B cell (primary cell): ENCODE results near the gene SLC44A4. TPM values are rescaled to one million over a fixed set of nuclear protein-coding genes. Genes with fewer than 3 reads are reported as not detected.
A peak's percentile ranks its signal among the peaks of the same experiment; 100 is the strongest.

Source experiments
- ATAC-seq: fragments of 200-7000 bp; cut with Tn5 transposase; one replicate; pipeline ENCODE4 v1.10.0; 2021; ENCODE audit warnings: low read depth, mild to moderate bottlenecking, moderate number of reproducible peaks, moderate library complexity
- CTCF ChIA-PET: fragments of 350-600 bp; sonication (Branson Sonifier 250); formaldehyde crosslinking; loops from one replicate; lab custom pipeline; 2021; ENCODE audit warnings: antibody characterized with exemption, inconsistent platforms; lab: Charles Lee
- POLR2A ChIA-PET: fragments of 350-600 bp; sonication (Branson Sonifier 250); formaldehyde crosslinking; loops from one replicate; lab custom pipeline; 2021; ENCODE audit warnings: antibody characterized with exemption; lab: Charles Lee
- DNase-seq: peaks from one replicate; pipeline ENCODE4 v3.0.0; 2013
- H2AFZ ChIP-seq: 2 replicates; pipeline ENCODE4 v1.6.1; 2012; ENCODE audit warnings: mild to moderate bottlenecking, low read depth, low read length; ENCODE audit not compliant: insufficient read depth, poor library complexity, severe bottlenecking
- H3K27ac ChIP-seq, 2 donors: 1 replicate in 1 of 2; 2 replicates in 1 of 2; pipeline ENCODE4 v1.5.1; 2012 to 2013; ENCODE audit warnings: low read length in 2 of 2, mild to moderate bottlenecking in 2 of 2, moderate library complexity in 1 of 2
- H3K27me3 ChIP-seq, 4 experiments: fragments of 200-600 bp in 1 of 4; sonication (generic) in 1 of 4; replicated peaks in 1 of 4; 1 replicate in 2 of 4; 2 replicates in 2 of 4; pipeline versions ENCODE4 v1.6.1 to v1.7.0; 2013 to 2016; ENCODE audit warnings: low read length in 3 of 4, mild to moderate bottlenecking in 2 of 4, mixed read lengths in 1 of 4, moderate library complexity in 1 of 4; ENCODE audit not compliant: insufficient read depth in 4 of 4, control insufficient read depth in 3 of 4; ENCODE audit errors: control extremely low read depth in 1 of 4
- H3K36me3 ChIP-seq, 2 experiments: replicated peaks in 1 of 2; 1 replicate in 1 of 2; 2 replicates in 1 of 2; pipeline versions ENCODE4 v1.6.1 to v1.7.1; 2013; ENCODE audit warnings: low read length in 1 of 2; ENCODE audit not compliant: insufficient read depth in 2 of 2, control insufficient read depth in 1 of 2; ENCODE audit errors: control extremely low read depth in 1 of 2, extremely low read depth in 1 of 2
- H3K4me1 ChIP-seq, 2 donors: fragments of 200-600 bp in 1 of 2; sonication (generic) in 1 of 2; 1 replicate in 1 of 2; 2 replicates in 1 of 2; pipeline versions ENCODE4 v1.5.1 to v1.6.1; 2013 to 2017; ENCODE audit warnings: low read length in 2 of 2; ENCODE audit not compliant: control insufficient read depth in 2 of 2, insufficient read depth in 2 of 2
- H3K4me2 ChIP-seq: replicated peaks from 2 replicates; pipeline ENCODE3; 2012; ENCODE audit warnings: mild to moderate bottlenecking, low read depth, low read length; ENCODE audit not compliant: poor library complexity, severe bottlenecking
- H3K4me3 ChIP-seq, 5 experiments: fragments of 200-600 bp in 1 of 5; sonication (generic) in 1 of 5; 1 replicate in 3 of 5; 2 replicates in 2 of 5; pipeline versions ENCODE4 v1.5.1 to v1.7.0; 2011 to 2016; ENCODE audit warnings: low read length in 4 of 5, mild to moderate bottlenecking in 4 of 5, low read depth in 2 of 5, control low read depth in 1 of 5, moderate library complexity in 1 of 5; ENCODE audit not compliant: insufficient read depth in 1 of 5; ENCODE audit errors: control extremely low read depth in 1 of 5, extremely low read depth in 1 of 5
- H3K79me2 ChIP-seq: fragments of 200-600 bp; sonication (generic); one replicate; pipeline ENCODE4 v1.6.0; 2016; ENCODE audit warnings: low read length; ENCODE audit not compliant: control insufficient read depth, insufficient read depth
- H3K9ac ChIP-seq: fragments of 200-600 bp; sonication (generic); 2 replicates; pipeline ENCODE4 v1.6.1; 2017; ENCODE audit warnings: mild to moderate bottlenecking, low read length, moderate library complexity
- H3K9me3 ChIP-seq, 3 donors: one replicate each; pipeline versions ENCODE4 v1.6.1 to v1.7.1; 2013; ENCODE audit warnings: low read length in 2 of 3; ENCODE audit not compliant: control insufficient read depth in 2 of 3, insufficient read depth in 1 of 3; ENCODE audit errors: control extremely low read depth in 1 of 3
- H4K20me1 ChIP-seq: 2 replicates; pipeline ENCODE4 v1.6.0; 2012; ENCODE audit warnings: mild to moderate bottlenecking, low read length; ENCODE audit not compliant: insufficient read depth, control insufficient read depth, poor library complexity, severe bottlenecking
- H3K27ac Mint-ChIP-seq: one replicate; pipeline ENCODE4 v1.8.0; 2021; ENCODE audit warnings: mixed read lengths
- H3K27me3 Mint-ChIP-seq: one replicate; pipeline ENCODE4 v1.8.0; 2021; ENCODE audit warnings: mixed read lengths
- H3K4me1 Mint-ChIP-seq: one replicate; pipeline ENCODE4 v1.8.0; 2021; ENCODE audit warnings: mixed read lengths
- H3K4me3 Mint-ChIP-seq: one replicate; pipeline ENCODE4 v1.8.0; 2021; ENCODE audit warnings: mixed read lengths
- H3K9me3 Mint-ChIP-seq: one replicate; pipeline ENCODE4 v1.8.0; 2022; ENCODE audit warnings: mixed read lengths; ENCODE audit not compliant: insufficient read depth
- CTCF ChIP-seq: fragments of 200-600 bp; IDR thresholded peaks from one replicate; pipeline ENCODE4 v1.8.0; 2022; ENCODE audit warnings: antibody characterized with exemption, mild to moderate bottlenecking
- WGBS: methylation state at CpG from one replicate; pipeline ENCODE4 v1.1.5; 2013; ENCODE audit warnings: missing lambda C conversion rate; ENCODE audit not compliant: insufficient coverage; 5-methylcytosine and 5-hydroxymethylcytosine counted together
- intact Hi-C: fragments of 100-400 bp; cut with micrococcal nuclease; formaldehyde crosslinking; loops from one replicate; pipeline ENCODE4 v1.10.0; 2022
- polyA plus RNA-seq: library from polyadenylated mRNA; depleted of rRNA; stranded (reverse); fragments of >200 nt; gene quantifications from 2 replicates; pipeline ENCODE4 v1.2.3, GENCODE V29; 2012
- total RNA-seq, 2 donors: library from RNA; stranded (reverse); fragments of 120-200 nt in 1 of 2; gene quantifications; 1 replicate in 1 of 2; 2 replicates in 1 of 2; pipeline versions ENCODE4 v1.2.3 to v1.2.4, GENCODE V29; 2013 to 2022

The SLC44A4 gene
- total and polyA plus RNA-seq, 2 donors (not counting 1 experiment from before 2014, with no cell fraction given) = not detected

- no peaks in the 10 kb centered on the region for H3K27me3 Mint-ChIP-seq
- H3K4me2 ChIP-seq = peak within 1 kb of the TSS; percentile 95
- H3K4me3 ChIP-seq = peak within 1 kb of the TSS; percentile 69 to 92 (median 85)
- intact Hi-C loops = loop anchor here (1.0 to 10.0 kb wide), 12 partner anchors 28 to 368 kb away; partner anchors contain the start of genes ABHD16A, BAG6, EHMT2 and HSPA1A
- ATAC-seq = peak; percentile 90
- no peaks in the 10 kb centered on the region for H3K27me3 ChIP-seq
- H3K79me2 ChIP-seq = peaks cover 17% of the 10 kb centered on the region
- H2AFZ ChIP-seq = peak within 1 kb of the TSS; percentile 71
- POLR2A ChIA-PET = interaction anchor here (0.5 to 2.5 kb wide), 16 partner anchors 15 to 1437 kb away, joined by 3 to 15 read pairs (median 4); partner anchors contain the start of genes ABHD16A, DDX39B, GPANK1 and NFKBIL1
- 0% methylated on average over 54 of the region's 64 CpGs for WGBS
- H3K9ac ChIP-seq = peak within 1 kb of the TSS; percentile 79
- no peaks in the 10 kb centered on the region for H3K9me3 ChIP-seq
- H3K4me3 Mint-ChIP-seq = peak within 1 kb of the TSS; percentile 94
- DNase-seq = peak; percentile 100
- peaks cover 2 to 20% of the 10 kb centered on the region in 2 experiments for H3K36me3 ChIP-seq
- TF ChIP-seq CTCF = no peak
- H3K9me3 Mint-ChIP-seq = no peaks in the 10 kb centered on the region
- peaks cover 24% of the 10 kb centered on the region for H3K4me1 Mint-ChIP-seq
- peak within 1 kb of the TSS; percentile 77 to 91 for H3K27ac ChIP-seq
- H3K27ac Mint-ChIP-seq = peak within 1 kb of the TSS; percentile 92
- CTCF ChIA-PET = interaction anchor here (0.7 to 3.0 kb wide), 15 partner anchors 24 to 316 kb away, joined by 3 to 29 read pairs (median 5); partner anchors contain the start of genes ATP6V1G2, MSH5, NELFE and SKIC2
- no peaks in the 10 kb centered on the region for H4K20me1 ChIP-seq
- peaks cover 18 to 23% of the 10 kb centered on the region in 2 donors for H3K4me1 ChIP-seq
Measured at GRCh38 chr6:31862344-31863235, 16.2 kb downstream of the SLC44A4 start, which contains the start of gene NEU1. Gene NEU1 (minus strand): TSS chr6:31862821. CDS start chr6:31862776, 45 bp downstream.
